GM12801 (cell line): ENCODE data around the gene SLC35D2.

Experiments
- CTCF ChIP-seq: IDR thresholded peaks from one replicate; pipeline ENCODE4 v1.5.1; 2011; ENCODE audit warnings: control low read depth; ENCODE audit not compliant: insufficient read length; ENCODE audit errors: extremely low read depth

Gene SLC35D2

DNA sequence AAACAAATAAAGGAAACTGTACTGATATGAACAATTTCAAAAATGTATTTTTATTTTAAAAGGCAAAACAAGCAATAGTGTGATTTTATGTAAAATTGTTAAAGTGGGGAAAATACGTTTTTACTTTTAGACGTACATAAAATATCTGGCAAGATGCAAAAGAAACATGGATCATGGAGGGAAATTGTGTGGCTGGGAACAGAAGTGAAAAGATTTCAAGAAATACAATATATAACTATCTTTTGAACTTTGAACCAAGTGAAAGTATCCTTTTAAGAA is 36.1 kb upstream of the SLC35D2 start:
- no peak for TF ChIP-seq CTCF

DNA sequence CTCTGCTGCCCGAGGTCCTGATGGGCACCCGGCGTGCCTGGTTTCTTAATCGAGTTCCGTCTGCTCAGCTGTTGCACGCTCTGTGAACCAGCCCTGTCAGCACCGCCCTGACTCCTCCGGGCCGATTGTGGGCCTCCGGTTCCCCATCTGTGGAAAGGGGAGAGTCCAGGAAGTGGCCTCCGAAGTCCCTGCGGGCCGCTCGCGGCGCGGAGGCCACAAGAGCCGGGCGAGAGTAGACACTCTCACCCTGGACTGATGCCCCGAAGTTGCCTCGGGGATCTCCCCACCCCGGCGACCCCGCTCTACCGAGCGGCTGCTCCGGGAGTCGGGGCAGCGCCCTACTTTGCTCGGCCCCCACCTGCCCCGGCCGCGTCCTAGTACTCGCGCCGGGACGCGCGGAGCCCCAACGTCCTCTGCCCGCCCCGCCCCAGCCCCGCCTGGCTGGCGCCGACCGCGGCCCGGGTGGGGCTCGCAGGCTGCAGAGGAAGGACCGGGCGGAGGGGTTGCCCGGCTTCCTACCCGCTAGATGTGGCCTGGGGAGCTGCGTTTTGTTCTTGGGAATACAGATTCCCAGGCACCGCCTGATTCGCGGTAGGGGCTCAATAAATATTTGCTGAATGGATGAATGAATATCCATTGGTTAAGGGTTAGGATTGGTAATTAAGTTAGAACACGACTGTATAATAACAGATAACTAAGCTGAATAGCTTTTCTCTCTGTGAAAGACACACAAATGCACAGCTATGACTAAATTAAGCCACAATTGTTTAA is 35.6 kb upstream of the SLC35D2 start:
- no peak for TF ChIP-seq CTCF

GRCh38 chr9:96418083-96418919 is 34.8 kb upstream of the SLC35D2 start, which contains the start of gene ZNF367:
ZNF367 (minus strand) TSS chr9:96418370; CDS start chr9:96418032, 338 bp downstream.
- TF ChIP-seq CTCF: no peak

GRCh38 chr9:96417661-96418082 is 34.2 kb upstream of the SLC35D2 start:
- no peak for TF ChIP-seq CTCF

DNA sequence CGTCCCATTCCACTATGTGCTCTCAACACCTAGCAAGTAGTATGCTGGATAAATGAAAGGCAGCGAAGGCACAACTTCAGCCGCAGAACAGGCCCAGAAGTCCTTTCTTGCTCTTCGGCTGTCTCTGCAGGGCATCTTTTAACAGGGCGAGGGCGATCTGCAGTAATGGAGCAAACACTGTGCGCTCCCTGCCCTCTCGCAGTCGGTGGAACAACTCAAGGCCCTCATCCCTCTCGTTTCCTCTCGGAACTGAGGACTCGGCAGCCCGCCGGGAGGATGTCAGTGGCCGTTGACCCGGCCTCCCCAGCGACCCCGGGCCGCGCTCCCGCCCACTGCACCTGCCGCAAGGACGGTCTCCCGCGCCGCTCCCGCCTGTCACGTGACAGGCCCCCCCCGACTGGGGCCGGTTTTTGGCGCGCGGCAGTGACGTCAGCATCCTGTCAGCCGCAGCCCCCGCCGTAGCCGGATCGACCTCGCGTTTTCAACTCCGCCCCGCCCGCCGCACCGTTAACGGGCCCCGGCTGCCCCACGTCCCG is 33.6 kb upstream of the SLC35D2 start:
- no peak for TF ChIP-seq CTCF

GRCh38 chr9:96413302-96414221 is 30.1 kb upstream of the SLC35D2 start:
- TF ChIP-seq CTCF: no peak
